H1 (cell line): ENCODE data around the gene ULK3. TPM values are rescaled to one million over a fixed set of nuclear protein-coding genes. Genes with fewer than 3 reads are reported as not detected.

Experiments
- CTCF ChIA-PET: fragments of 300-600 bp; sonication (Branson Sonifier 250); formaldehyde crosslinking; loops from one replicate; lab custom pipeline; 2021; ENCODE audit not compliant: partially characterized antibody; lab: Charles Lee
- POLR2A ChIA-PET: fragments of 300-600 bp; sonication (Branson Sonifier 250); formaldehyde crosslinking; loops from one replicate; lab custom pipeline; 2021; ENCODE audit warnings: inconsistent platforms; ENCODE audit not compliant: partially characterized antibody; lab: Charles Lee
- DNase-seq, 2 experiments: peaks; one replicate each; pipeline versions ENCODE4 v3.0.0 to v3.0.0-alpha.2; 2010 to 2022; ENCODE audit warnings: low spot score in 2 of 2, low read depth in 1 of 2, mixed read lengths in 1 of 2
- FAIRE-seq: peaks from 2 replicates; lab custom pipeline; 2011; peaks lifted over from hg19 to GRCh38; lab: Jason Lieb, UNC
- H2AFZ ChIP-seq: 2 replicates; pipeline ENCODE4 v1.8.1; 2012; ENCODE audit warnings: low read length, inconsistent platforms
- H2AK5ac ChIP-seq: 2 replicates; pipeline ENCODE4 v1.6.1; 2013; ENCODE audit warnings: low read depth, low read length
- H2BK120ac ChIP-seq: replicated peaks from 2 replicates; pipeline ENCODE3; 2013; ENCODE audit warnings: low read depth, low read length, inconsistent platforms
- H2BK12ac ChIP-seq: 2 replicates; pipeline ENCODE4 v1.6.1; 2013; ENCODE audit warnings: low read depth, low read length
- H2BK15ac ChIP-seq: 2 replicates; pipeline ENCODE4 v1.6.1; 2013; ENCODE audit warnings: low read length
- H2BK20ac ChIP-seq: 2 replicates; pipeline ENCODE4 v1.6.1; 2013; ENCODE audit warnings: low read length
- H2BK5ac ChIP-seq: 2 replicates; pipeline ENCODE4 v1.6.1; 2013; ENCODE audit warnings: low read depth, low read length
- H3K14ac ChIP-seq: 2 replicates; pipeline ENCODE4 v1.6.1; 2013; ENCODE audit warnings: inconsistent platforms; ENCODE audit not compliant: insufficient read length
- H3K18ac ChIP-seq: 2 replicates; pipeline ENCODE4 v1.6.1; 2013; ENCODE audit warnings: low read length; ENCODE audit errors: extremely low read depth
- H3K23ac ChIP-seq: 2 replicates; pipeline ENCODE4 v1.6.1; 2013; ENCODE audit warnings: inconsistent platforms; ENCODE audit not compliant: insufficient read length
- H3K23me2 ChIP-seq: 2 replicates; pipeline ENCODE4 v1.6.1; 2013; ENCODE audit warnings: low read depth, low read length
- H3K27ac ChIP-seq: 2 replicates; pipeline ENCODE4 v1.6.1; 2011; ENCODE audit warnings: low read depth, low read length, inconsistent platforms
- H3K27me3 ChIP-seq, 4 experiments: replicated peaks in 1 of 4; 1 replicate in 1 of 4; 2 replicates in 3 of 4; pipeline versions ENCODE4 v1.6.1 to v1.8.1; 2011 to 2013; ENCODE audit warnings: low read length in 3 of 4, mild to moderate bottlenecking in 3 of 4, inconsistent platforms in 2 of 4, mixed read lengths in 2 of 4, moderate library complexity in 1 of 4; ENCODE audit not compliant: control insufficient read depth in 3 of 4, insufficient read depth in 3 of 4; ENCODE audit errors: extremely low read depth in 1 of 4
- H3K36me3 ChIP-seq, 4 experiments: 2 replicates each; pipeline versions ENCODE4 v1.6.1 to v1.8.1; 2011 to 2013; ENCODE audit warnings: mild to moderate bottlenecking in 4 of 4, low read length in 3 of 4, moderate library complexity in 2 of 4, control low read depth in 1 of 4, inconsistent platforms in 1 of 4; ENCODE audit not compliant: insufficient read depth in 4 of 4, control insufficient read depth in 2 of 4
- H3K4ac ChIP-seq: replicated peaks from 2 replicates; pipeline ENCODE3; 2013; ENCODE audit warnings: low read length, low read depth, mixed read lengths, inconsistent platforms; ENCODE audit not compliant: insufficient read length
- H3K4me1 ChIP-seq, 4 experiments: replicated peaks in 1 of 4; 1 replicate in 1 of 4; 2 replicates in 3 of 4; pipeline versions ENCODE4 v1.6.1 to v1.8.1; 2011 to 2013; ENCODE audit warnings: low read length in 3 of 4, inconsistent platforms in 2 of 4, mixed read lengths in 1 of 4; ENCODE audit not compliant: insufficient read depth in 4 of 4, control insufficient read depth in 3 of 4
- H3K4me2 ChIP-seq, 2 experiments: 2 replicates each; pipeline versions ENCODE4 v1.6.1 to v1.8.1; 2011 to 2013; ENCODE audit warnings: low read depth in 2 of 2, low read length in 2 of 2, control low read depth in 1 of 2, inconsistent platforms in 1 of 2, mild to moderate bottlenecking in 1 of 2; ENCODE audit not compliant: insufficient read depth in 1 of 2
- H3K4me3 ChIP-seq, 4 experiments: fragments of 200-600, 300-600 bp in 1 of 4; sonication (generic), shearing (Covaris generic), sonication (Bioruptor Twin) in 1 of 4; 2 replicates each; pipeline versions ENCODE4 v1.5.1 to v1.8.1; 2011 to 2016; ENCODE audit warnings: low read length in 4 of 4, low read depth in 3 of 4, control low read depth in 2 of 4, inconsistent platforms in 2 of 4, mild to moderate bottlenecking in 2 of 4, mixed read lengths in 1 of 4, moderate library complexity in 1 of 4; ENCODE audit not compliant: insufficient read depth in 2 of 4; ENCODE audit errors: extremely low read depth in 1 of 4
- H3K56ac ChIP-seq: replicated peaks from 2 replicates; pipeline ENCODE3; 2013; ENCODE audit warnings: low read depth, mild to moderate bottlenecking, mixed read lengths, low read length, inconsistent platforms; ENCODE audit not compliant: insufficient read length
- H3K79me1 ChIP-seq: 2 replicates; pipeline ENCODE4 v1.6.1; 2013; ENCODE audit warnings: low read depth, low read length, control low read depth
- H3K79me2 ChIP-seq, 2 experiments: 2 replicates each; pipeline versions ENCODE4 v1.6.1 to v1.8.1; 2012 to 2013; ENCODE audit warnings: low read length in 2 of 2, mild to moderate bottlenecking in 2 of 2, inconsistent platforms in 1 of 2; ENCODE audit not compliant: insufficient read depth in 2 of 2, control insufficient read depth in 1 of 2
- H3K9ac ChIP-seq, 4 experiments: replicated peaks in 1 of 4; 1 replicate in 1 of 4; 2 replicates in 3 of 4; pipeline versions ENCODE4 v1.6.1 to v1.8.1; 2011 to 2013; ENCODE audit warnings: low read depth in 3 of 4, low read length in 3 of 4, control low read depth in 2 of 4, mild to moderate bottlenecking in 2 of 4, moderate library complexity in 2 of 4, inconsistent platforms in 1 of 4; ENCODE audit errors: extremely low read depth in 1 of 4
- H3K9me3 ChIP-seq, 2 experiments: 2 replicates each; pipeline versions ENCODE4 v1.6.1 to v1.8.1; 2012 to 2013; ENCODE audit warnings: mild to moderate bottlenecking in 2 of 2, moderate library complexity in 2 of 2, control low read depth in 1 of 2, inconsistent platforms in 1 of 2, low read depth in 1 of 2, low read length in 1 of 2, mixed read lengths in 1 of 2; ENCODE audit not compliant: insufficient read depth in 2 of 2
- H4K20me1 ChIP-seq, 2 experiments: replicated peaks in 1 of 2; 2 replicates each; pipeline versions ENCODE3 to v1.8.1; 2011 to 2013; ENCODE audit warnings: inconsistent platforms in 2 of 2, low read length in 2 of 2, mild to moderate bottlenecking in 1 of 2; ENCODE audit not compliant: insufficient read depth in 2 of 2, control insufficient read depth in 1 of 2
- H4K5ac ChIP-seq: 2 replicates; pipeline ENCODE4 v1.6.1; 2013; ENCODE audit warnings: low read length, low read depth, mixed read lengths, inconsistent platforms; ENCODE audit not compliant: insufficient read length
- H4K8ac ChIP-seq: 2 replicates; pipeline ENCODE4 v1.8.0; 2013; ENCODE audit warnings: mild to moderate bottlenecking, moderate library complexity, low read length, inconsistent platforms; ENCODE audit not compliant: insufficient read depth; ENCODE audit errors: extremely low read depth
- H4K91ac ChIP-seq: replicated peaks from 2 replicates; pipeline ENCODE3; 2013; ENCODE audit warnings: low read length, mixed read lengths, inconsistent platforms; ENCODE audit not compliant: insufficient read length
- BRCA1 ChIP-seq: IDR thresholded peaks from 2 replicates; pipeline ENCODE4 v1.6.1; 2012; ENCODE audit warnings: low read depth, low read length, improper control_type of control experiment
- CBX5 ChIP-seq: fragments of 300-800, 300-1000 bp; sonication (generic); IDR thresholded peaks from 2 replicates; pipeline ENCODE4 v1.7.1; 2016; ENCODE audit warnings: antibody characterized with exemption, low read length, low read depth
- CBX8 ChIP-seq: fragments of 300-800, 300-1000 bp; sonication (generic); IDR thresholded peaks from 2 replicates; pipeline ENCODE4 v1.7.1; 2016; ENCODE audit warnings: low read depth, low read length, borderline replicate concordance
- CEBPB ChIP-seq: IDR thresholded peaks from 2 replicates; pipeline ENCODE4 v1.6.1; 2012; ENCODE audit warnings: low read depth, low read length
- CREB1 ChIP-seq: IDR thresholded peaks from 2 replicates; pipeline ENCODE4 v1.6.1; 2012; ENCODE audit warnings: inconsistent platforms
- EGR1 ChIP-seq: IDR thresholded peaks from 2 replicates; pipeline ENCODE4 v1.6.1; 2011; ENCODE audit warnings: low read depth, low read length, borderline replicate concordance
- KDM5A ChIP-seq: fragments of 200-600 bp; IDR thresholded peaks from 2 replicates; pipeline ENCODE4 v1.7.1; 2012; ENCODE audit warnings: mild to moderate bottlenecking, low read length, inconsistent platforms, mixed read lengths
- NRF1 ChIP-seq: IDR thresholded peaks from 2 replicates; pipeline ENCODE4 v1.6.1; 2011; ENCODE audit warnings: mild to moderate bottlenecking, low read depth, low read length, improper control_type of control experiment
- RXRA ChIP-seq: IDR thresholded peaks from 2 replicates; pipeline ENCODE4 v1.6.1; 2011; ENCODE audit warnings: low read depth, mild to moderate bottlenecking, low read length, moderate library complexity; ENCODE audit not compliant: insufficient read depth
- SP1 ChIP-seq: IDR thresholded peaks from 2 replicates; pipeline ENCODE4 v1.6.1; 2011; ENCODE audit warnings: low read depth, low read length
- SRF ChIP-seq: IDR thresholded peaks from 2 replicates; pipeline ENCODE4 v1.6.1; 2011; ENCODE audit warnings: mild to moderate bottlenecking, low read depth, low read length, moderate library complexity
- TEAD4 ChIP-seq: IDR thresholded peaks from 2 replicates; pipeline ENCODE4 v1.6.1; 2012; ENCODE audit warnings: low read depth, low read length, inconsistent platforms, mixed read lengths
- WGBS, 2 experiments: shearing (Covaris generic) in 1 of 2; methylation state at CpG; one replicate each; pipeline versions ENCODE4 v1.1.6 to v1.1.7; 2013 to 2015; ENCODE audit warnings: low lambda C conversion rate in 2 of 2, mixed read lengths in 2 of 2, inconsistent platforms in 1 of 2, low coverage in 1 of 2, missing lambda C conversion rate in 1 of 2; ENCODE audit not compliant: insufficient replicate concordance in 2 of 2, insufficient coverage in 1 of 2, insufficient read length in 1 of 2; ENCODE audit errors: extremely low coverage in 1 of 2, missing lambda C conversion rate in 1 of 2; 5-methylcytosine and 5-hydroxymethylcytosine counted together
- polyA plus RNA-seq, 7 experiments: library from polyadenylated mRNA; depleted of rRNA in 3 of 7; stranded (reverse) in 5 of 7; unstranded in 2 of 7; fragments of >200 nt in 5 of 7; fragments of 200-250 nt in 2 of 7; gene quantifications; 1 replicate in 5 of 7; 2 replicates in 1 of 7; 4 replicates in 1 of 7; pipeline versions ENCODE4 v1.2.1 to v1.2.3, GENCODE V29; 2011 to 2013; ENCODE audit warnings: missing spikeins in 2 of 7, mixed read lengths in 2 of 7
- total RNA-seq: library from RNA; stranded (reverse); fragmentation: NEBNext Ultra II Directional; extraction: Animal tissue kit (Norgen Biotek cat#: 25700); gene quantifications from 2 replicates; pipeline ENCODE4 v1.2.1, GENCODE V29; 2021
- TF ChIP-seq, protein P1 (sequence below): IDR thresholded peaks from 2 replicates; pipeline ENCODE4 v1.6.1; 2012; ENCODE audit warnings: inconsistent platforms

The ULK3 gene
- total and polyA plus RNA-seq, 2 of the 8 experiments (the other 6 are each of a cell fraction or from before 2014, with no cell fraction given), result 27.1 to 34.4 TPM

DNA sequence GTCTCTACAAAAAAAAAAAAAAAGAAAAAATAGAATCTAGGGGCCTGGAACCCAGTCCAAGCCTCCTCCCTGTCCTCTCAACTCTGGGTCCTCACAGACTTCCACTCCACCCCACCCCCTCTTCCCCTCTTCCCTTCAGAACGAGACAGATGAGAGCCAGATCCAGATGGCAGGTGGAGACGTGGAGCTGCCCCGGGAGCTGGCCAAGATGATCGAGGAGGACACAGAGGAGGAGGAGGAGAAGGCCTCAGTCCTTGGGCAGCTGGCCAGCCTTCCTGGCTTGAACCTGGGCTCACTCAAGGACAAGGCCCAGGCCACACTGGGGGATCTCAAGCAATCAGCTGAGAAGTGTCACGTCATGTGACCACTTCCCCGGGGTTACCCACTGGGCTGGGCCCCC, 13.0 kb downstream of the ULK3 start:
- H3K4me3 ChIP-seq, result no peak overlapping the region
- H4K5ac ChIP-seq, result no peak overlapping the region
- H2BK20ac ChIP-seq, result no peak overlapping the region
- no peak overlapping the region for H2BK15ac ChIP-seq
- CTCF ChIA-PET, result interaction anchor here (0.5 to 15.7 kb wide), 10 partner anchors 9 to 196 kb away, joined by 3 to 135 read pairs (median 8); partner anchors contain the start of gene ULK3
- peaks cover 0 to 7% (median 4%) of the 10 kb centered on the region in 4 experiments; a peak in 4 of 7 replicates for H3K4me1 ChIP-seq
- H2BK12ac ChIP-seq, result no peak overlapping the region
- no peak for TF ChIP-seq CBX8
- TF ChIP-seq SP1, result no peak
- TF ChIP-seq BRCA1, result no peak
- TF ChIP-seq SRF, result no peak
- no peak for TF ChIP-seq RXRA
- no peak for TF ChIP-seq EGR1
- TF ChIP-seq, protein P1, sequence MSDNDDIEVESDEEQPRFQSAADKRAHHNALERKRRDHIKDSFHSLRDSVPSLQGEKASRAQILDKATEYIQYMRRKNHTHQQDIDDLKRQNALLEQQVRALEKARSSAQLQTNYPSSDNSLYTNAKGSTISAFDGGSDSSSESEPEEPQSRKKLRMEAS, result no peak
- no peak for TF ChIP-seq TEAD4
- no peak for TF ChIP-seq CBX5
- TF ChIP-seq CEBPB, result no peak
- TF ChIP-seq KDM5A, result no peak
- TF ChIP-seq CREB1, result no peak
- TF ChIP-seq NRF1, result no peak
- TF ChIP-seq, all 59 proteins: peak for 0
- H3K18ac ChIP-seq, result no peak overlapping the region
- no peaks in the 10 kb centered on the region for H3K79me2 ChIP-seq
- WGBS, 2 experiments, result 90% methylated on average over 6 of the region's 6 CpGs; no CpG with 5 or more reads in 1 of the 2 experiments
- H3K23me2 ChIP-seq, result 0 out of 2 replicates have a peak, but pooled peaks cover 3% of the 10 kb centered on the region
- H3K27me3 ChIP-seq, result peaks cover 4 to 33% (median 25%) of the 10 kb centered on the region in 4 experiments
- H2AK5ac ChIP-seq, result no peak overlapping the region
- H3K4ac ChIP-seq, result no peak overlapping the region
- peaks cover 0 to 2% of the 10 kb centered on the region in 2 experiments for H4K20me1 ChIP-seq
- no peak overlapping the region for H2AFZ ChIP-seq
- H3K79me1 ChIP-seq, result no peaks in the 10 kb centered on the region
- H3K9me3 ChIP-seq, result no peaks in the 10 kb centered on the region
- no peak overlapping the region for H3K56ac ChIP-seq
- no peak overlapping the region for H3K14ac ChIP-seq
- no peak for DNase-seq
- no peak overlapping the region for H4K8ac ChIP-seq
- POLR2A ChIA-PET, result interaction anchor here (2.9 to 4.6 kb wide), 2 partner anchors 12 to 70 kb away, joined by 8 to 23 read pairs; partner anchors contain the start of gene ULK3
- no peak overlapping the region for H2BK5ac ChIP-seq
- FAIRE-seq, result no peak
- no peaks in the 10 kb centered on the region for H3K36me3 ChIP-seq
- H3K4me2 ChIP-seq, result no peak overlapping the region
- no peak overlapping the region for H3K9ac ChIP-seq
- no peak overlapping the region for H2BK120ac ChIP-seq
- no peak overlapping the region for H3K23ac ChIP-seq
- no peak overlapping the region for H4K91ac ChIP-seq
- H3K27ac ChIP-seq, result no peak overlapping the region
